WTC11 (cell line): ENCODE measurements around the gene NECTIN4. TPM values are rescaled to one million over a fixed set of nuclear protein-coding genes. Genes with fewer than 3 reads are reported as not detected.

ENCODE experiments used
- ATAC-seq: fragments of 200-7000 bp; cut with Tn5 transposase; 2 replicates; pipeline ENCODE4 v1.10.0; 2021; ENCODE audit warnings: mild to moderate bottlenecking, moderate library complexity
- CTCF ChIA-PET: fragments of 300-600 bp; sonication (Branson Sonifier 250); formaldehyde crosslinking; loops from one replicate; lab custom pipeline; 2021; ENCODE audit warnings: antibody characterized with exemption; lab: Charles Lee
- POLR2A ChIA-PET: fragments of 350-600 bp; sonication (Branson Sonifier 250); formaldehyde crosslinking; loops from one replicate; lab custom pipeline; 2021; ENCODE audit warnings: antibody characterized with exemption; lab: Charles Lee
- DNase-seq: peaks from one replicate; pipeline ENCODE4 v3.0.0; 2021; ENCODE audit warnings: low spot score
- H3K27ac Mint-ChIP-seq: 2 replicates; pipeline ENCODE4 v1.8.0; 2021; ENCODE audit warnings: mixed read lengths
- H3K27me3 Mint-ChIP-seq: 2 replicates; pipeline ENCODE4 v1.8.0; 2021; ENCODE audit warnings: low read depth, mild to moderate bottlenecking, moderate library complexity, mixed read lengths
- H3K36me3 Mint-ChIP-seq: 2 replicates; pipeline ENCODE4 v1.8.0; 2021; ENCODE audit warnings: mixed read lengths
- H3K4me1 Mint-ChIP-seq: 2 replicates; pipeline ENCODE4 v1.8.0; 2022; ENCODE audit warnings: mixed read lengths
- H3K4me3 Mint-ChIP-seq: 2 replicates; pipeline ENCODE4 v1.8.0; 2021; ENCODE audit warnings: mild to moderate bottlenecking, moderate library complexity, mixed read lengths
- H3K9me3 Mint-ChIP-seq: 2 replicates; pipeline ENCODE4 v1.8.0; 2021; ENCODE audit warnings: mixed read lengths
- ESRRA ChIP-seq: sonication (generic); formaldehyde crosslinking; IDR thresholded peaks from 2 replicates; pipeline ENCODE4 v1.8.1; 2022; ENCODE audit warnings: mild to moderate bottlenecking, missing genetic modification reagents, borderline replicate concordance
- PREB ChIP-seq: sonication (generic); formaldehyde crosslinking; IDR thresholded peaks from 2 replicates; pipeline ENCODE4 v1.8.1; 2022; ENCODE audit warnings: mild to moderate bottlenecking, missing genetic modification reagents, moderate library complexity, borderline replicate concordance
- SOX15 ChIP-seq: fragments of 250-450 bp; sonication (Bioruptor Pico); IDR thresholded peaks from 2 replicates; pipeline ENCODE4 v1.9.0; 2021; ENCODE audit warnings: mild to moderate bottlenecking
- ZNF138 ChIP-seq: sonication (generic); formaldehyde crosslinking; conservative IDR thresholded peaks from 2 replicates; pipeline ENCODE4 v1.8.1; 2022; ENCODE audit warnings: mild to moderate bottlenecking, moderate library complexity, missing genetic modification reagents
- total RNA-seq: library from RNA; stranded (reverse); gene quantifications from 3 replicates; pipeline ENCODE4 v1.2.3, GENCODE V29; 2021
- TF ChIP-seq, protein P1 (sequence below): fragments of 200-600 bp; IDR thresholded peaks from 2 replicates; pipeline ENCODE4 v1.8.0; 2022; ENCODE audit warnings: antibody characterized with exemption
- TF ChIP-seq, protein P2 (sequence below): fragments of 250-450 bp; sonication (Bioruptor Pico); IDR thresholded peaks from 2 replicates; pipeline ENCODE4 v1.9.0; 2021; ENCODE audit warnings: mild to moderate bottlenecking, borderline replicate concordance
- TF ChIP-seq, protein P3 (sequence below): sonication (generic); formaldehyde crosslinking; IDR thresholded peaks from 2 replicates; pipeline ENCODE4 v1.8.1; 2022; ENCODE audit warnings: mild to moderate bottlenecking, moderate library complexity, missing genetic modification reagents
- TF ChIP-seq, protein P4 (sequence below): fragments of 250-450 bp; sonication (Bioruptor Pico); conservative IDR thresholded peaks from 2 replicates; pipeline ENCODE4 v1.9.0; 2021; ENCODE audit warnings: mild to moderate bottlenecking
- TF ChIP-seq, protein P5 (sequence below): sonication (generic); formaldehyde crosslinking; IDR thresholded peaks from 2 replicates; pipeline ENCODE4 v1.8.0; 2023; ENCODE audit warnings: missing genetic modification reagents, mild to moderate bottlenecking, borderline replicate concordance

NECTIN4 gene
- total RNA-seq, 1 experiment from 2014 or later: 1.7 TPM

- Mint-ChIP-seq H3K27ac (peak overlapping the region; percentile 32; the same call in 1 of the 2 replicates), H3K36me3 (no peaks in the 10 kb centered on the region), H3K27me3 (peaks cover 4% of the 10 kb centered on the region; the same call in 1 of the 2 replicates), H3K4me1 (peaks cover 22% of the 10 kb centered on the region), H3K4me3 (no peak overlapping the region), H3K9me3 (no peaks in the 10 kb centered on the region)
- TF ChIP-seq, protein P1, sequence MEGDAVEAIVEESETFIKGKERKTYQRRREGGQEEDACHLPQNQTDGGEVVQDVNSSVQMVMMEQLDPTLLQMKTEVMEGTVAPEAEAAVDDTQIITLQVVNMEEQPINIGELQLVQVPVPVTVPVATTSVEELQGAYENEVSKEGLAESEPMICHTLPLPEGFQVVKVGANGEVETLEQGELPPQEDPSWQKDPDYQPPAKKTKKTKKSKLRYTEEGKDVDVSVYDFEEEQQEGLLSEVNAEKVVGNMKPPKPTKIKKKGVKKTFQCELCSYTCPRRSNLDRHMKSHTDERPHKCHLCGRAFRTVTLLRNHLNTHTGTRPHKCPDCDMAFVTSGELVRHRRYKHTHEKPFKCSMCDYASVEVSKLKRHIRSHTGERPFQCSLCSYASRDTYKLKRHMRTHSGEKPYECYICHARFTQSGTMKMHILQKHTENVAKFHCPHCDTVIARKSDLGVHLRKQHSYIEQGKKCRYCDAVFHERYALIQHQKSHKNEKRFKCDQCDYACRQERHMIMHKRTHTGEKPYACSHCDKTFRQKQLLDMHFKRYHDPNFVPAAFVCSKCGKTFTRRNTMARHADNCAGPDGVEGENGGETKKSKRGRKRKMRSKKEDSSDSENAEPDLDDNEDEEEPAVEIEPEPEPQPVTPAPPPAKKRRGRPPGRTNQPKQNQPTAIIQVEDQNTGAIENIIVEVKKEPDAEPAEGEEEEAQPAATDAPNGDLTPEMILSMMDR: peak; percentile 52
- TF ChIP-seq, protein P2, sequence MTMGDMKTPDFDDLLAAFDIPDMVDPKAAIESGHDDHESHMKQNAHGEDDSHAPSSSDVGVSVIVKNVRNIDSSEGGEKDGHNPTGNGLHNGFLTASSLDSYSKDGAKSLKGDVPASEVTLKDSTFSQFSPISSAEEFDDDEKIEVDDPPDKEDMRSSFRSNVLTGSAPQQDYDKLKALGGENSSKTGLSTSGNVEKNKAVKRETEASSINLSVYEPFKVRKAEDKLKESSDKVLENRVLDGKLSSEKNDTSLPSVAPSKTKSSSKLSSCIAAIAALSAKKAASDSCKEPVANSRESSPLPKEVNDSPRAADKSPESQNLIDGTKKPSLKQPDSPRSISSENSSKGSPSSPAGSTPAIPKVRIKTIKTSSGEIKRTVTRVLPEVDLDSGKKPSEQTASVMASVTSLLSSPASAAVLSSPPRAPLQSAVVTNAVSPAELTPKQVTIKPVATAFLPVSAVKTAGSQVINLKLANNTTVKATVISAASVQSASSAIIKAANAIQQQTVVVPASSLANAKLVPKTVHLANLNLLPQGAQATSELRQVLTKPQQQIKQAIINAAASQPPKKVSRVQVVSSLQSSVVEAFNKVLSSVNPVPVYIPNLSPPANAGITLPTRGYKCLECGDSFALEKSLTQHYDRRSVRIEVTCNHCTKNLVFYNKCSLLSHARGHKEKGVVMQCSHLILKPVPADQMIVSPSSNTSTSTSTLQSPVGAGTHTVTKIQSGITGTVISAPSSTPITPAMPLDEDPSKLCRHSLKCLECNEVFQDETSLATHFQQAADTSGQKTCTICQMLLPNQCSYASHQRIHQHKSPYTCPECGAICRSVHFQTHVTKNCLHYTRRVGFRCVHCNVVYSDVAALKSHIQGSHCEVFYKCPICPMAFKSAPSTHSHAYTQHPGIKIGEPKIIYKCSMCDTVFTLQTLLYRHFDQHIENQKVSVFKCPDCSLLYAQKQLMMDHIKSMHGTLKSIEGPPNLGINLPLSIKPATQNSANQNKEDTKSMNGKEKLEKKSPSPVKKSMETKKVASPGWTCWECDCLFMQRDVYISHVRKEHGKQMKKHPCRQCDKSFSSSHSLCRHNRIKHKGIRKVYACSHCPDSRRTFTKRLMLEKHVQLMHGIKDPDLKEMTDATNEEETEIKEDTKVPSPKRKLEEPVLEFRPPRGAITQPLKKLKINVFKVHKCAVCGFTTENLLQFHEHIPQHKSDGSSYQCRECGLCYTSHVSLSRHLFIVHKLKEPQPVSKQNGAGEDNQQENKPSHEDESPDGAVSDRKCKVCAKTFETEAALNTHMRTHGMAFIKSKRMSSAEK (CRISPR knock-in tag): no peak
- ATAC-seq (peak; percentile 66), DNase-seq (peak; percentile 72)
- CTCF ChIA-PET: interaction anchor here (0.6 to 4.1 kb wide), 30 partner anchors 8 to 311 kb away, joined by 3 to 109 read pairs (median 6); partner anchors contain the start of genes B4GALT3, DEDD, F11R and KLHDC9
- POLR2A ChIA-PET: interaction anchor here (0.6 to 1.0 kb wide), 3 partner anchors 17 to 491 kb away, joined by 3 to 4 read pairs (median 3); partner anchors contain the start of genes NECTIN4 and USF1
Measured at GRCh38 chr1:161071886-161072371, 17.4 kb downstream of the NECTIN4 start.

DNA sequence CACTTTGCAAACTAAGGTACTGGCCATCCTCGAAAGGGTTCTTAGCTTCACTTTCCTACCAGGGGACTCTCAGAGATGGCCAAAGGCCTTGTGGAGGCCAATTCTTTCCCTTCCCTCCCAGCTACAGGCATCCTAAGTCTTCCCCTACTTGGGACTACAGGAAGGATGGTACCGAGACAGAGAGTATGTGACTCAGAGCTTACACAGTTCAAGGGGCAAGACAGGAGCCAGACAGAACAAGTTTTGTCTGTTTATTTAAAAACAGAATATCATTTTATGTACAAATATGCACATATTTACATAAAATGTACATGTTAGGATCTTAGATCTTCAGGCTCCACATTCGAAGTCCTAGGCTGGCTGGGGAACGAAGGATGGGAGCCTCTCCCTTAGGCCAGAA, 18.6 kb downstream of the NECTIN4 start:
- no peak for TF ChIP-seq ZNF138 (CRISPR knock-in tag)
- TF ChIP-seq, protein P3, sequence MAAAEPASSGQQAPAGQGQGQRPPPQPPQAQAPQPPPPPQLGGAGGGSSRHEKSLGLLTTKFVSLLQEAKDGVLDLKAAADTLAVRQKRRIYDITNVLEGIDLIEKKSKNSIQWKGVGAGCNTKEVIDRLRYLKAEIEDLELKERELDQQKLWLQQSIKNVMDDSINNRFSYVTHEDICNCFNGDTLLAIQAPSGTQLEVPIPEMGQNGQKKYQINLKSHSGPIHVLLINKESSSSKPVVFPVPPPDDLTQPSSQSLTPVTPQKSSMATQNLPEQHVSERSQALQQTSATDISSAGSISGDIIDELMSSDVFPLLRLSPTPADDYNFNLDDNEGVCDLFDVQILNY (CRISPR knock-in tag): no peak
- TF ChIP-seq, protein P4, sequence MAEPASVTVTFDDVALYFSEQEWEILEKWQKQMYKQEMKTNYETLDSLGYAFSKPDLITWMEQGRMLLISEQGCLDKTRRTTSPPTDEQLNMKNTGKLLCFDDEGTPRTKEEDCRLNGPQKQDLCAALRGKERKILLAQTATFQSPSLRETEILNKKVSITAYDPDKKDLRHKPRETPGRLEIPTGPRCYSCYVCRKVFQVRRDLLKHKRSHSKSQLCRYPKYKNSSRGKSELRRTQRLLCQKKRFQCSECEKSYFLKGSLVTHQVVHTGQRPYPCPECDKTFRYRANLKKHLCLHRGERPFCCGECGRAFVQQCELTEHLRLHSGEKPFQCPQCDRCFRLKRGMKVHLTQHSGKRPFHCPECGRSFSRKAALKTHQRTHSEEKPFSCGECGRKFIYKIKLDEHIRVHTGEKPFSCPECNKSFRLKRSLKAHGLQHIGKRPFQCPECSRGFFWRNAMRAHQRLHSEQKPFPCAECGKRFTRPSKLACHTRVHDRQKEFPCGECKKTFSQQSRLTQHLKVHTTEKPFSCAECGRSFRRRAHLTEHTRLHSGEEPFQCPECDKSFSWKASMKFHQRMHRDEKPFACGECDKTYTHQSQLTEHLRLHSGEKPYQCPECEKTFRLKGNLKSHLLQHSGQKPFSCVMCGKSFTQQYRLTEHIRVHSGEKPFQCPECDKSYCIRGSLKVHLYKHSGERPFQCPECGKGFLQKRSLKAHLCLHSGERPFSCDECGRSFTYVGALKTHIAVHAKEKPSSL (CRISPR knock-in tag): no peak
- TF ChIP-seq, protein P2 (CRISPR knock-in tag): no peak
- no peak for TF ChIP-seq PREB
- TF ChIP-seq, protein P5, sequence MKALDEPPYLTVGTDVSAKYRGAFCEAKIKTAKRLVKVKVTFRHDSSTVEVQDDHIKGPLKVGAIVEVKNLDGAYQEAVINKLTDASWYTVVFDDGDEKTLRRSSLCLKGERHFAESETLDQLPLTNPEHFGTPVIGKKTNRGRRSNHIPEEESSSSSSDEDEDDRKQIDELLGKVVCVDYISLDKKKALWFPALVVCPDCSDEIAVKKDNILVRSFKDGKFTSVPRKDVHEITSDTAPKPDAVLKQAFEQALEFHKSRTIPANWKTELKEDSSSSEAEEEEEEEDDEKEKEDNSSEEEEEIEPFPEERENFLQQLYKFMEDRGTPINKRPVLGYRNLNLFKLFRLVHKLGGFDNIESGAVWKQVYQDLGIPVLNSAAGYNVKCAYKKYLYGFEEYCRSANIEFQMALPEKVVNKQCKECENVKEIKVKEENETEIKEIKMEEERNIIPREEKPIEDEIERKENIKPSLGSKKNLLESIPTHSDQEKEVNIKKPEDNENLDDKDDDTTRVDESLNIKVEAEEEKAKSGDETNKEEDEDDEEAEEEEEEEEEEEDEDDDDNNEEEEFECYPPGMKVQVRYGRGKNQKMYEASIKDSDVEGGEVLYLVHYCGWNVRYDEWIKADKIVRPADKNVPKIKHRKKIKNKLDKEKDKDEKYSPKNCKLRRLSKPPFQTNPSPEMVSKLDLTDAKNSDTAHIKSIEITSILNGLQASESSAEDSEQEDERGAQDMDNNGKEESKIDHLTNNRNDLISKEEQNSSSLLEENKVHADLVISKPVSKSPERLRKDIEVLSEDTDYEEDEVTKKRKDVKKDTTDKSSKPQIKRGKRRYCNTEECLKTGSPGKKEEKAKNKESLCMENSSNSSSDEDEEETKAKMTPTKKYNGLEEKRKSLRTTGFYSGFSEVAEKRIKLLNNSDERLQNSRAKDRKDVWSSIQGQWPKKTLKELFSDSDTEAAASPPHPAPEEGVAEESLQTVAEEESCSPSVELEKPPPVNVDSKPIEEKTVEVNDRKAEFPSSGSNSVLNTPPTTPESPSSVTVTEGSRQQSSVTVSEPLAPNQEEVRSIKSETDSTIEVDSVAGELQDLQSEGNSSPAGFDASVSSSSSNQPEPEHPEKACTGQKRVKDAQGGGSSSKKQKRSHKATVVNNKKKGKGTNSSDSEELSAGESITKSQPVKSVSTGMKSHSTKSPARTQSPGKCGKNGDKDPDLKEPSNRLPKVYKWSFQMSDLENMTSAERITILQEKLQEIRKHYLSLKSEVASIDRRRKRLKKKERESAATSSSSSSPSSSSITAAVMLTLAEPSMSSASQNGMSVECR (CRISPR knock-in tag): no peak
- no peak for TF ChIP-seq SOX15 (CRISPR knock-in tag)
- no peak for TF ChIP-seq ESRRA
- TF ChIP-seq, all 79 proteins: peak for 0
- Mint-ChIP-seq H3K36me3 (no peaks in the 10 kb centered on the region), H3K4me1 (peaks cover 22% of the 10 kb centered on the region), H3K9me3 (no peaks in the 10 kb centered on the region), H3K27ac (no peak overlapping the region), H3K4me3 (no peak overlapping the region), H3K27me3 (peaks cover 4% of the 10 kb centered on the region; the same call in 1 of the 2 replicates)
- POLR2A ChIA-PET: interaction anchor here (0.6 kb wide), 1 partner anchor 67 kb away, joined by 3 read pairs; no protein-coding TSS in a partner anchor
- ATAC-seq: no peak
- CTCF ChIA-PET: interaction anchor here (0.8 to 4.1 kb wide), 10 partner anchors 8 to 179 kb away, joined by 3 to 109 read pairs (median 6); partner anchors contain the start of genes KLHDC9, NECTIN4, TSTD1 and USF1
- DNase-seq: no peak
